ENCODE data around the gene SNAI3.

The SNAI3 gene

GRCh38 chr16:88716601-88717001, 30.3 kb upstream of the SNAI3 start:
- H3K36me3 ChIP-seq (ENCODE audit: insufficient read depth) = peaks cover 14% of the 10 kb centered on the region

DNA sequence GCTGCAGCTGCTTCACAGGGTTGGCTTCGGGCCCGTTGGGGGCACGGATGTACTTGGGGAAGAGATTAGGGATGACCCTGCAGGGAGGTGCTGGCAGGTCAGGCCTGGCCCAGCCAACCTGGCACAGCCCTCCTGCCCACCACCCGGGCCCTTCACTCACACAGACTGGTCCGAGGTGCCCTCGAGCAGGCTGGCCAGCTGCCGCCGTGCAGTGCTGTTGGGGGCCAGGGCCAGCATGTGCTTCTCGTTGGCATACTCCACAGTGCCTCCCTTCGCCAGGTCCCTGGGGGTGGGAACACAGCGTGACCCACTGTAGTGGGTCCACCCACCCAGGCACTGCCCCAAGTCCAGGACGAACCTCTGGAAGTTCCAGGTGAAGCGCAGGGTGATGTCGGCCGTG, 29.9 kb upstream of the SNAI3 start:
- Histone ChIP-seq H2AFZ (ENCODE audit: low read depth) (no peak overlapping the region), H3K4me3 (IDR thresholded peaks at IDR 0.05; ENCODE audit: insufficient read depth, low read depth, low read length) (no peak overlapping the region), H3K27ac (no peak overlapping the region), H3K4me1 (ENCODE audit: low read depth, poor library complexity, severe bottlenecking) (no peaks in the 10 kb centered on the region), H3K9ac (no peak overlapping the region), H4K20me1 (ENCODE audit: insufficient read depth) (no peaks in the 10 kb centered on the region), H3K36me3 (ENCODE audit: insufficient read depth) (peaks cover 14% of the 10 kb centered on the region), H3K27me3 (ENCODE audit: insufficient read depth, low read depth) (no peaks in the 10 kb centered on the region), H3K4me2 (no peak overlapping the region), H3K79me2 (ENCODE audit: insufficient read depth, low read depth) (no peaks in the 10 kb centered on the region)
- TF ChIP-seq, protein P1, sequence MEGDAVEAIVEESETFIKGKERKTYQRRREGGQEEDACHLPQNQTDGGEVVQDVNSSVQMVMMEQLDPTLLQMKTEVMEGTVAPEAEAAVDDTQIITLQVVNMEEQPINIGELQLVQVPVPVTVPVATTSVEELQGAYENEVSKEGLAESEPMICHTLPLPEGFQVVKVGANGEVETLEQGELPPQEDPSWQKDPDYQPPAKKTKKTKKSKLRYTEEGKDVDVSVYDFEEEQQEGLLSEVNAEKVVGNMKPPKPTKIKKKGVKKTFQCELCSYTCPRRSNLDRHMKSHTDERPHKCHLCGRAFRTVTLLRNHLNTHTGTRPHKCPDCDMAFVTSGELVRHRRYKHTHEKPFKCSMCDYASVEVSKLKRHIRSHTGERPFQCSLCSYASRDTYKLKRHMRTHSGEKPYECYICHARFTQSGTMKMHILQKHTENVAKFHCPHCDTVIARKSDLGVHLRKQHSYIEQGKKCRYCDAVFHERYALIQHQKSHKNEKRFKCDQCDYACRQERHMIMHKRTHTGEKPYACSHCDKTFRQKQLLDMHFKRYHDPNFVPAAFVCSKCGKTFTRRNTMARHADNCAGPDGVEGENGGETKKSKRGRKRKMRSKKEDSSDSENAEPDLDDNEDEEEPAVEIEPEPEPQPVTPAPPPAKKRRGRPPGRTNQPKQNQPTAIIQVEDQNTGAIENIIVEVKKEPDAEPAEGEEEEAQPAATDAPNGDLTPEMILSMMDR (conservative IDR thresholded peaks at IDR 0.05; ENCODE audit: low read depth, low read length) = no peak

More at GRCh38 chr16:88716601-88717001, 30.3 kb upstream of the SNAI3 start:
- no peaks in the 10 kb centered on the region for H4K20me1 ChIP-seq (ENCODE audit: insufficient read depth)
- TF ChIP-seq, protein P1 (conservative IDR thresholded peaks at IDR 0.05; ENCODE audit: low read depth, low read length) = no peak
- H3K79me2 ChIP-seq (ENCODE audit: insufficient read depth, low read depth) = no peaks in the 10 kb centered on the region
- no peaks in the 10 kb centered on the region for H3K27me3 ChIP-seq (ENCODE audit: insufficient read depth, low read depth)
- H3K27ac ChIP-seq = no peak overlapping the region
- H3K4me3 ChIP-seq (IDR thresholded peaks at IDR 0.05; ENCODE audit: insufficient read depth, low read depth, low read length) = no peak overlapping the region
- H3K4me1 ChIP-seq (ENCODE audit: low read depth, poor library complexity, severe bottlenecking) = no peaks in the 10 kb centered on the region
- H3K9ac ChIP-seq = no peak overlapping the region
- H3K4me2 ChIP-seq = no peak overlapping the region
- no peak overlapping the region for H2AFZ ChIP-seq (ENCODE audit: low read depth)

DNA sequence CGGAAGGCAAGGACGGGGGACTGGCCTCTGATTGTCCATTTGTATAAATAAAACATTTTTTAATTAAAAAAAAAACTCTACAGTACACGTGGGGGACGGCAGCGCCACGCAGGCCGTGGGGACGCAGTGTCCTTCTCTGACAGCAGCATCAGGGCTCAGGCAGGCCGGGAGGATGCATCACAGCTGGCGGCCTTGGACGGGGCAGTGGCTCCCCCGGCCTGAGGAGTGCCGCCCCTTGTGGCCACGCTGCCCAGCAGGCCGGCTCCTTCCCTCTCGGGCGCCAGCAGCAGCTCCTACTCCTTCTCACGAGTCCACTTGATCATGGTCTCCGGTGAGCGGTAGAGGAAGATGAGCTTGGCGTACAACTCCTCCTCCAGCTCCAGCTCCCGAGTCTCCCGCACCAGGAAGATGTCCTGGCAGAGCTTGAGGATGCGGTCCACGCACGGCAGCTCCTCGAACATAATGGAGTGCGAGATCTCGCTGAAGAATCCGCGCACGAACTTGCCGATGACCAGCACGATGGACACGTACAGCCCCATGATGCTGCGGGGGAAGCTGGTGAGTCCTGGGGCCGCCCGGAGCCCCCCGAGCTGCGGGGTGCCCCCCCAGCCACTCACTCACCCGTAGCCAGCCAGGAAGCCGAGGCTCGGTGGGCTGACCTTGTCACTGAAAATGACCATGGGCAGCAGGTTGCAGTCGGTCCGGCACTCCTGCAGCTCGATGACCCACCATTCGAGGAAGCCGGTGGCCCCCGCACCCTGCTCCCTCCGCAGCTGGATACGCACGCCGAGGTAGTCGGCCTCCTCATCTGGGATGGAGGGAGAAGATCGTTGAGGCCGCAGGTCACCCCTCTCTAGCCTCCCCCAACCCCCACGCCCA, 29.2 kb upstream of the SNAI3 start:
- Histone ChIP-seq H2AFZ (ENCODE audit: low read depth) (no peak overlapping the region), H3K9ac (no peak overlapping the region), H3K4me3 (IDR thresholded peaks at IDR 0.05; ENCODE audit: insufficient read depth, low read depth, low read length) (no peak overlapping the region), H3K27ac (no peak overlapping the region), H3K36me3 (ENCODE audit: insufficient read depth) (peaks cover 14% of the 10 kb centered on the region), H3K4me1 (ENCODE audit: low read depth, poor library complexity, severe bottlenecking) (no peaks in the 10 kb centered on the region), H3K27me3 (ENCODE audit: insufficient read depth, low read depth) (no peaks in the 10 kb centered on the region), H3K4me2 (no peak overlapping the region), H3K79me2 (ENCODE audit: insufficient read depth, low read depth) (no peaks in the 10 kb centered on the region), H4K20me1 (ENCODE audit: insufficient read depth) (no peaks in the 10 kb centered on the region)
- TF ChIP-seq, protein P1 (conservative IDR thresholded peaks at IDR 0.05; ENCODE audit: low read depth, low read length) = no peak

GRCh38 chr16:88714420-88715302, 28.4 kb upstream of the SNAI3 start:
- H3K27ac ChIP-seq = no peak overlapping the region
- H4K20me1 ChIP-seq (ENCODE audit: insufficient read depth) = no peaks in the 10 kb centered on the region
- H2AFZ ChIP-seq (ENCODE audit: low read depth) = no peak overlapping the region
- H3K79me2 ChIP-seq (ENCODE audit: insufficient read depth, low read depth) = peaks cover 5% of the 10 kb centered on the region; the same call in 1 of the 2 replicates
- H3K4me1 ChIP-seq (ENCODE audit: low read depth, poor library complexity, severe bottlenecking) = no peaks in the 10 kb centered on the region
- H3K4me3 ChIP-seq (IDR thresholded peaks at IDR 0.05; ENCODE audit: insufficient read depth, low read depth, low read length) = no peak overlapping the region
- H3K9ac ChIP-seq = no peak overlapping the region
- peaks cover 14% of the 10 kb centered on the region for H3K36me3 ChIP-seq (ENCODE audit: insufficient read depth)
- H3K27me3 ChIP-seq (ENCODE audit: insufficient read depth, low read depth) = no peaks in the 10 kb centered on the region
- TF ChIP-seq, protein P1 (conservative IDR thresholded peaks at IDR 0.05; ENCODE audit: low read depth, low read length) = no peak
- no peak overlapping the region for H3K4me2 ChIP-seq

Data from KMS-11 (cell line).